Activated T-helper 1 cell treated with anti-CD3 and anti-CD28 coated beads, Interleukin-12 subunit alpha, Interleukin-12 subunit beta, Interleukin-2, Interleukin-4 antibody, amounts not matched to agents 30 ng/mL and 10 ng/mL and 1 ng/mL, durations not matched to agents 14 hours and 24 hours and 36 hours (primary cell): ENCODE results near the gene ADAMTS2. TPM values are rescaled to one million over a fixed set of nuclear protein-coding genes. Genes with fewer than 3 reads are reported as not detected.
"Not testable (repeated sequence)": the region's sequence is repeated elsewhere in the genome, so short reads cannot be mapped to it uniquely, and the experiment has no call there.

ENCODE experiments used
- DNase-seq: peaks from one replicate; pipeline ENCODE4 v3.0.0; 2021; ENCODE audit warnings: low spot score
- H3K27ac Mint-ChIP-seq: one replicate; pipeline ENCODE4 v1.8.0; 2021; ENCODE audit warnings: mild to moderate bottlenecking, mixed read lengths
- H3K27me3 Mint-ChIP-seq: one replicate; pipeline ENCODE4 v1.8.0; 2022; ENCODE audit warnings: mild to moderate bottlenecking, moderate library complexity, mixed read lengths; ENCODE audit not compliant: insufficient read depth
- H3K36me3 Mint-ChIP-seq: one replicate; pipeline ENCODE4 v1.8.0; 2021; ENCODE audit warnings: low read depth, mixed read lengths
- H3K4me1 Mint-ChIP-seq: one replicate; pipeline ENCODE4 v1.8.0; 2021; ENCODE audit warnings: low read depth, mixed read lengths
- H3K4me3 Mint-ChIP-seq: one replicate; pipeline ENCODE4 v1.8.0; 2021; ENCODE audit warnings: mild to moderate bottlenecking, moderate library complexity, mixed read lengths
- H3K9me3 Mint-ChIP-seq: one replicate; pipeline ENCODE4 v1.8.0; 2021; ENCODE audit warnings: mixed read lengths
- intact Hi-C: fragments of 100-400 bp; cut with micrococcal nuclease; formaldehyde crosslinking; loops from one replicate; pipeline ENCODE4 v1.15.1; 2024
- total RNA-seq: library from RNA; stranded (reverse); gene quantifications from 2 replicates; pipeline ENCODE4 v1.2.3, GENCODE V29; 2022

ADAMTS2 gene
- total RNA-seq, 1 donor from 2014 or later, result not detected

DNA sequence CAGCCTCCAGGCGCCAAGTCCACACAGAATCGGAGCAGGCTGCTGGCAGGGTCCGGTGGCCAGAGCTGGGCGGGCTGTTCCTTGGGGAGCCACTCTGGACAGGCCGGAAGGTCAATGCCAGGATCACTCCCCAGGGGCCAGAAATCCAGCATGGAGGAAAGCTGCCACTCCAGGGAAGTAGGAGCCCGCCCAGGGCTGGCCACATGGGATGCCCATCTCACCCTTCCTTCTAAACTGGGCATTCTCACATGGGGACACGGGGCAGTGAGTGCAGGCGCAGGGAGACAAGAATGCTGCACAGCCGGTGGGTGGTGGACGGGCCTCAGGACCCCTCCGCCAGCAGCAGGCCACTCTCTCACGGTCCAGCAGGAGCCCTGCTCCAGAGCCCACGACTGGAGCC is 58.2 kb downstream of the ADAMTS2 start:
- Mint-ChIP-seq H3K4me3 (no peak overlapping the region), H3K27ac (no peak overlapping the region), H3K36me3 (no peaks in the 10 kb centered on the region), H3K9me3 (no peaks in the 10 kb centered on the region), H3K27me3 (no peaks in the 10 kb centered on the region), H3K4me1 (no peaks in the 10 kb centered on the region)
- no peak for DNase-seq
- intact Hi-C loops, result no loop called here

DNA sequence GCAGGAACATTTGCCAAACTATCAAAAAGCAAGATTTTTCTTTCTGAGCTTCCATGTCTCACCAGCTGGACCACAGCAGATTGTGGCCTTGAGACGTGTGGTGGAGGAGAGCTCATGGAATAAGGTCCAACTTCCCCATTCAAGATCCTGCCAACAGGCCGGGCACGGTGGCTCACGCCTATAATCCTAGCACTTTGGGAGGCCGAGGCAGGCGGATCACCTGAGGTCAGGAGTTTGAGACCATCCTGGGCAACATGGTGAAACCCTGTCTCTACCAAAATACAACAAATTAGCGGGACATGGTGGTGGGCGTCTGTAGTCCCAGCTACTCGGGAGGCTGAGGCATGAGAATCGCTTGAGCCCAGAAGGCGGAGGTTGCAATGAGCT is 59.5 kb downstream of the ADAMTS2 start:
- intact Hi-C loops, H3K27me3 Mint-ChIP-seq, DNase-seq, H3K27ac Mint-ChIP-seq, H3K36me3 Mint-ChIP-seq, H3K4me3 Mint-ChIP-seq, H3K4me1 Mint-ChIP-seq, H3K9me3 Mint-ChIP-seq: not testable (repeated sequence)

DNA sequence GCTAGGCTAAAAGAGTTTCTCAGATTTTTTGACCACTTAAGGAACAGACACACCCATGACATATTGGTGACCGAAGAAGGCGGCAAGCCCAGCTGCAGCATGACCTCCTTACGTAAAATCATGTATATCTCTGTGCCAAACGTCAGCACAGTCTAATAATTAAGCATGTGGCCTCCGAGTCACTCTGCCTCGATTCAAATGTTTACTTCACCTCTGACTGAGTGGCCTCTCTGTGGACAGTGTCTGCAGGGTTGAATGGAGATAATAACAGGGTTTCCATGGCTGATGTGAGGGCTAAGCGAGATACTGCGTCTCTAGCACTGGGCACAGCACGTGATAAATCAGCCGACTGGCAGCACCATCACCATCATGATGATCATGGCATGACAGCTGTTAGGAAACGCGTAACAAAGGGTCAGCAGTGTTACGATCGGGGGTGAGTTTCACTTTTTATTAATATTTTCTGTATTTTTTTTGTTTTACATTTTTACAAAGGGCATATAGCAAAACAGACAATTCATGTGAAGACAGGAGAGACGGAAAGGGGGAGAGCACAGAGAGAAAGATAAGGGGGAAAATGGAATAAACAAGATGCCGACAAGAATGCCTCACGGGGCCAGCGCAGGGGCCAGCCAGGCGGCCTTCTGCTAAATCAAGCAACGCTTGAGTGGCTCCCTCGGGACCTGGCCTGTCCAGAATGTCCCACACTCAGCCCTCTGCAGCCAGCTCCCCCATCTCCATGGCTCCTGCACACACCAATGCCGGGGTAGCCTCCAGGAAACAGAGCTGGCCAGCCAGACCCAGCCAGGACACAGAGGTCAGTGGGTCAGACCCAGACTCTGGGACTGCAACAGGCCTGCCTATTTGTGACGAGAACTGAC is 60.3 kb downstream of the ADAMTS2 start:
- no peaks in the 10 kb centered on the region for H3K4me1 Mint-ChIP-seq
- H3K27me3 Mint-ChIP-seq, result no peaks in the 10 kb centered on the region
- no peak overlapping the region for H3K27ac Mint-ChIP-seq
- DNase-seq, result no peak
- no peaks in the 10 kb centered on the region for H3K9me3 Mint-ChIP-seq
- H3K4me3 Mint-ChIP-seq, result no peak overlapping the region
- no peaks in the 10 kb centered on the region for H3K36me3 Mint-ChIP-seq
- intact Hi-C loops, result no loop called here

DNA sequence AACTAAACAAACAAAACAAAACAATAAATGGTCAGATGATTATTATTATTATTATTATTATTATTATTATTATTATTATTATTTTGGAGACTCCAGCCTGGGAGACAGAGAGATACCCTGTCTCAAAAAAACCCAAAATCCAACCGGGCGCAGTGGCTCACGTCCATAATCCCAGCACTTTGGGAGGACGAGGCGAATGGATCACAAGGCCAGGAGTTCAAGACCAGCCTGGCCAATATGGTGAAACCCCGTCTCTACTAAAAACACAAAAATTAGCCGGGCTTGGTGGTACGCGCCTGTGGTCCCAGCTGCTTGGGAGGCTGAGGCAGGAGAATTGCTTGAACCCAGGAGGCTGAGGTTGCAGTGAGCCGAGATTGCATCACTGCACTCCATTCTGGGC is 61.4 kb downstream of the ADAMTS2 start:
- intact Hi-C loops, DNase-seq, H3K4me1 Mint-ChIP-seq, H3K36me3 Mint-ChIP-seq, H3K9me3 Mint-ChIP-seq, H3K27ac Mint-ChIP-seq, H3K27me3 Mint-ChIP-seq, H3K4me3 Mint-ChIP-seq: not testable (repeated sequence)

DNA sequence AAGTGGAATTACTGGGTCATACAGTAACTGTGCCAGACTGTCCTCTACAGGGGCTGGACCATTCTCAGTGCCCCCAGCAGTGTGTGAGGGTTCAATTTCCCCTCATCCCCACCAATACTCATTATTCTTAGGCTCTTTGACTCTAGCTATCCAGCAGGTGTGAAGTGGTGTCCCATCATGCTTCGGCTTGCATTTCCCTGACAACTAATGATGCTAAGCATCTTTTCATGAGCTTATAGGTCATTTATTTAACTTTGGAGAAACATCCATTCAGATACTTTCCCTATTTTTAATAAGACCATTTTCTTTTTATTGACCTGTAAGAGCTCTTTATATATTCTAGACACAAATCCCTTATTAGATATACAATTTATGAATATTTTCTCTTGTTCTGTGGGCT is 63.6 kb downstream of the ADAMTS2 start:
- no peaks in the 10 kb centered on the region for H3K36me3 Mint-ChIP-seq
- no peak overlapping the region for H3K4me3 Mint-ChIP-seq
- H3K27ac Mint-ChIP-seq, result no peak overlapping the region
- H3K9me3 Mint-ChIP-seq, result no peaks in the 10 kb centered on the region
- no peak for DNase-seq
- intact Hi-C loops, result no loop called here
- H3K27me3 Mint-ChIP-seq, result no peaks in the 10 kb centered on the region
- no peaks in the 10 kb centered on the region for H3K4me1 Mint-ChIP-seq

DNA sequence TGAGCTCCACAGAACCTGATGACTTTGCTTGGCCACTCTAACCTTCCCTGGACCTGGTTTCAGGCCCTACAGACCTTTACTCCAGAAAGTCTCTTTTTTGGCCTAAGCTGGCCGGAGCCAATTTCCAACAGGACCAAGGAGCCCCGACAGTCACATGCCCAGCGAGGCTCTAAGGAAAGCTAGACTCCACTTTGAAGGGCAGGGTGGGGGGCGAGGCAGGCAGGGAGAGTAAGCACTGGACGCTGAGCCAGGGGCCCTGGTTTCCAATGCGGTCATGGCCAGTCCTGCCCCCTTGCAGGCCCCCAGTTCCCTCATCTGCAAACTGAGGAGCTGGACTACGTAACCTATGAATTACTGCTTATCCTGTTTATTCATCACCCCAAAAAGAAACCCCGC is 65.2 kb downstream of the ADAMTS2 start:
- no peaks in the 10 kb centered on the region for H3K4me1 Mint-ChIP-seq
- H3K9me3 Mint-ChIP-seq, result no peaks in the 10 kb centered on the region
- H3K27me3 Mint-ChIP-seq, result no peaks in the 10 kb centered on the region
- intact Hi-C loops, result no loop called here
- no peaks in the 10 kb centered on the region for H3K36me3 Mint-ChIP-seq
- DNase-seq, result no peak
- no peak overlapping the region for H3K27ac Mint-ChIP-seq
- H3K4me3 Mint-ChIP-seq, result no peak overlapping the region

DNA sequence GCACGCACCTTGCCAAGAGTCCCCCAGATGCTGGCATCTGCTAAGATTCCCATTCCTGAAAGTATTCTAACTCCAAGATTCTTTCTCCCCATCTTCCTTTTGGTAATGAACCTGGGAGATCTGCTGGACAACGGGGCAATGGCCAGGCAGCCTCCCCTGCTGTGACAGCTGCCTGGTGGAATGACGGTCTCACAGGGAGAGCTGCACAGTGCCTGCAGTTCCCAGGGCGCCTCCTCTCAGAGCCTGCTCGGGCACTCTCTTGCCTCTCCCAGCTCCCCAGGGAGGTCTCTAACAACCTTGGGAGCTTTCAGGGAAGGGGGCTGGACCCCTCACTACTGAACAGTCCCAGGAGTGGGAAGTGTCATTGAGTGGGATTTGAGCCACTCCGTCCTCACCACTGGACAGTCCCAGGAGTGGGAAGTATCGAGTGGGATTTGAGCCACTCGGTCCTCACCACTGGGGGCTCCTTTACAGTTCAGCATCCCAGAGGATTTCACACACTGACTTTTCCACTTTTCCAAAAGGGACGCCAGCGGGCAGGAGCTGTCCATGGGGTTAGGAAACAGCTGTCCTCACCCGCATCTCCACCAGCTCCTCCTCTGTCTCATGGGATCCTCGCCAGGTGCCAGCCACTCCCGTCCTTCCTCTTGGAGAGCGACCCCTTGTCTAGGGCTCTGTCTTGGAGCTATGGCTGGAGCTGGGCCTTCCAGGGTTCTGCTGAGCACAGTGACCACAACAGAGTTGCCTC is 65.7 kb downstream of the ADAMTS2 start:
- DNase-seq, result no peak
- Mint-ChIP-seq H3K27ac (no peak overlapping the region), H3K27me3 (no peaks in the 10 kb centered on the region), H3K4me1 (no peaks in the 10 kb centered on the region), H3K36me3 (no peaks in the 10 kb centered on the region), H3K9me3 (no peaks in the 10 kb centered on the region), H3K4me3 (no peak overlapping the region)
- intact Hi-C loops, result no loop called here

DNA sequence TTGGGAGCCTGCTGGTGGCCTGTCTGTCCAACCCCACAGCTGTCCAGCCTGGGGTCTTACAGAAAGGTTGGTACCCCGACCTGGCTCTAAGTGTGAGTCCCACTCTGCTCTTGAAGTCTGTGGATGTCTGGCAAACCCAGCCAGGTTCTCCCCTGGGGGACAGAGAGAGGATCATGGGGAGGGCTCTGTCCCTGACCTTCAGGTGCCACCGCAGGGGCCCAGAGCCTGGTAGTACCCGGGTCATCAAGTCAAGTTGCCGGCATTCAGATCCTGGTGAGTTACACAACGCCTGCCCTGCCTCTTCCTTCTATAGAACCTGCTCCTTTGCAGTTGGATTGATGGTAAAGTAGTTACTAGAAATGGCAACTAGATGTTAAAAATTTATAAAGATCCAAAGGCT is 66.7 kb downstream of the ADAMTS2 start:
- no peaks in the 10 kb centered on the region for H3K4me1 Mint-ChIP-seq
- H3K27me3 Mint-ChIP-seq, result no peaks in the 10 kb centered on the region
- intact Hi-C loops, result no loop called here
- no peak overlapping the region for H3K27ac Mint-ChIP-seq
- no peak overlapping the region for H3K4me3 Mint-ChIP-seq
- H3K9me3 Mint-ChIP-seq, result no peaks in the 10 kb centered on the region
- no peaks in the 10 kb centered on the region for H3K36me3 Mint-ChIP-seq
- no peak for DNase-seq

DNA sequence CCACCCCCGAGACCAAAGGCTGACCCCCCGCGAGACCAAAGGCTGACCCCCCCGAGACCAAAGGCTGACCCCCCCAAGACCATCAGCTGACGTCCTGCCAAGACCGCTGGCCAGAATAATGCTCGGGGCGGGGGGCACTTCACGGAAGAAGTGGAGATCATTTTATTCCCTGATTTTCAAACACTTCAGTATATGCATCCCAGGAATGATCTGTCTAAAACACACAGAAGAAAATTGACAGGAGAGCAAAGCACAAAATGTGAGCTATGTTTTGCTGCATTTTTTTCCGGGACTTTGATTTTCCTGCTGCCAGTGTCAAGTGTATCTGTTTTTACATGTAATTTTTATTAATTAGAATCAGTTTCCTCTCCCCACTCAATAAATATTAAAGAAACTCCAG is 67.1 kb downstream of the ADAMTS2 start:
- intact Hi-C loops, result no loop called here
- Mint-ChIP-seq H3K9me3 (no peaks in the 10 kb centered on the region), H3K4me1 (no peaks in the 10 kb centered on the region), H3K4me3 (no peak overlapping the region), H3K27me3 (no peaks in the 10 kb centered on the region), H3K27ac (no peak overlapping the region), H3K36me3 (no peaks in the 10 kb centered on the region)
- DNase-seq, result no peak

DNA sequence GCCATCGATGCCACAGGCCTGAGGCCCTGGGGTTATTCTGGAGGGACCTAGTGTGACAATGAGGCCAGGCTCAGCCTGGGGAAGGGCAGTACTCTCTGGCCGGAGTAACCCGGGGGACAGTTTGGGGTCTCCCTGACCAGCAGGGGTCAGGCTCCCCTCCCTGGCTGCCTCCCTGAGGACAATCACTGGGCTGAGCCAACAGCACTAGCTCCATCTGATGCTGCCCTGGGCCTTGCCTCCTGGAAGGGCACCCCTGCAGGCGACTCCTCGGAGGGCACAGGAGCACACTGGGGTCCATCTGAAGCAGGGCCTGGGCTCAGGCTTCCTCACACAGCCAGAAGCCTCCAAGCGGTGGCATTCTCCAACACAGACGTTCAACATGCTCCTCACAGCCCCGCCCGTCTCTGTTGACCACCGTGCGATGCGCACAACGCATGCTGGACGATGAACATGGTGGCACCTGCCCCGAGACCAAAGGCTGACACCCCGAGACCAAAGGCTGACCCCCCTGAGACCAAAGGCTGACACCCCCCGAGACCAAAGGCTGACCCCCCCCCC is 68.3 kb downstream of the ADAMTS2 start:
- Mint-ChIP-seq H3K4me3 (no peak overlapping the region), H3K4me1 (no peaks in the 10 kb centered on the region), H3K36me3 (no peaks in the 10 kb centered on the region), H3K27me3 (no peaks in the 10 kb centered on the region), H3K27ac (no peak overlapping the region), H3K9me3 (no peaks in the 10 kb centered on the region)
- DNase-seq, result no peak
- intact Hi-C loops, result no loop called here

DNA sequence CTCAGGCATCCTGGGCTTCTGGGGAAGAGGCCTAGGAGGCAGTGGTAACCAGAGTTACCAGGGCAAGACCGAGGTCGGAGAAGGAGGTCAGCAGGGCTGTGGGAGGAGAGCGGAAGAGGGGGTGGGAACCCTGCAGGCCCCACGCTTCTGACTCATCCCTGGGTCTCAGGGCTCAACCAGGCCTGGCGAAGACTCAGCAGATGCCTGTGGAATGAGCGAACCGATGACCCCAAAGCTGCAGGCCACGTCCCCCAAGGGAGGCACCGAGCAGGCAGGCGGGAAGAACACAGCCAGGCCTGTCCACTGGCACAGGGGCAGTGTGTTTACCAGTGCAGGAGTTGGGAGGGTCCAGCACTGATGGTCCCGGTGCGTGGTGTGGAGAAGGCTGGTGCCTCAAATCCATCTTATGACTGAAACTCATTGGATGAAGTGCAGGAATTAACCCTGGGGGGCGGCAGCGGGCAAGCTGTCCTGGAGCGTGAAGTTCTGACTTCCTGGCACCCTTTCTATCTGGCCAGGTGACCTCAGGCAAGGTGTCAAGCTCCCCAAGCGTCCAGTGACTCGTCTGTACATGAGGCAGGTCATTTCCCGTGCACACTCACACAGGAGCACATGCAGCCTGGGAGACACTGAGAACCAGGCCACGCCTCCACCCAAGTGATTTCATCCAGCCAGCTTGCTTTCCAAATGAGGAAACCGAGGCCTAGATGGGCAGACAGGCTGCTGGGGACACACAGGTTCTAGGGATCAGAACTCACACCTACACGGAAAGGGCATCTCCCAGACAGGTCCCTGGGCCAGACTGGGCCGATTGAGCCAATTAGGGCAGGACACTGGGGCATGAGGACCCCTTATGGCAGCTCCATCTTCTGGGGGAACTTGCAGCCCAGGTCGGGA is 69.1 kb downstream of the ADAMTS2 start:
- Mint-ChIP-seq H3K9me3 (no peaks in the 10 kb centered on the region), H3K27me3 (no peaks in the 10 kb centered on the region), H3K4me3 (no peak overlapping the region), H3K36me3 (no peaks in the 10 kb centered on the region), H3K27ac (no peak overlapping the region), H3K4me1 (no peaks in the 10 kb centered on the region)
- intact Hi-C loops, result no loop called here
- DNase-seq, result no peak

DNA sequence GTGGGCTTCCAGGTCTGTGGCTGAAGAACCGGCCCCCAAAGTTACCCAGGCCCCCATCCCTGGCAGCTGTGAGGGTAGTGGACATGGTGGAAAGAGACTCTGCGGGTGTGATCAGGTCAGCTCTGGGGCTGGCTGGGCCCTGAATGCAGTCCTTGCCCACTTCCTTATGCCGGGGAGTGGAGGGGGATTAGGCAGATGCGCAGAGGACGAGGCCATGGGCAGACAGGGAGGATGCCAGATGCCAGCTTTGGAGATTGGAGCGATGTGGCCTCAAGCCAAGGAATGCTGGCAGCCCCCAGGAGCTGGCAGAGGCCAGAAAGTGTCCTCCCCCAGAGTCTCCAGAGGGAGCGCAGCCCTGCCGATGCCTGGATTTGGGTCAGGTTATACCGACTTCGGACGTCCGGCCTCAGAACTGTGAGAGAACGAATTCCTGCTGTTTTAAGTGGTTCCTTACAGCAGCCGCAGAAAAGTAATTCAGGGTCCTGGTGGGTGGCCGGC is 69.8 kb downstream of the ADAMTS2 start:
- Mint-ChIP-seq H3K4me3 (no peak overlapping the region), H3K4me1 (no peaks in the 10 kb centered on the region), H3K36me3 (no peaks in the 10 kb centered on the region), H3K27me3 (no peaks in the 10 kb centered on the region), H3K9me3 (no peaks in the 10 kb centered on the region), H3K27ac (no peak overlapping the region)
- no peak for DNase-seq
- intact Hi-C loops, result no loop called here
